ENCODE results near the gene PIGQ. TPM values are rescaled to one million over a fixed set of nuclear protein-coding genes. Genes with fewer than 3 reads are reported as not detected.
A peak's percentile ranks its signal among the peaks of the same experiment; 100 is the strongest.

Gene PIGQ
- total RNA-seq, 1 experiment from 2014 or later, result 45.6 TPM

- POLR2A ChIA-PET, result interaction anchor here (0.7 to 3.9 kb wide), 14 partner anchors 9 to 163 kb away, joined by 3 to 23 read pairs (median 6); partner anchors contain the start of genes JMJD8, MCRIP2, METTL26 and PIGQ
- Mint-ChIP-seq H3K4me3 (ENCODE audit: unreplicated experiment) (peak overlapping the region; percentile 91), H3K9me3 (ENCODE audit: unreplicated experiment) (no peaks in the 10 kb centered on the region), H3K27me3 (ENCODE audit: insufficient read depth, unreplicated experiment) (no peaks in the 10 kb centered on the region), H3K36me3 (ENCODE audit: insufficient read depth, unreplicated experiment) (peaks cover 46% of the 10 kb centered on the region), H3K27ac (ENCODE audit: low read depth, unreplicated experiment) (peak overlapping the region; percentile 96), H3K4me1 (ENCODE audit: insufficient read depth, unreplicated experiment) (peaks cover 13% of the 10 kb centered on the region)
- no peak for DNase-seq (ENCODE audit: unreplicated experiment)
- intact Hi-C loops (cut with micrococcal nuclease), result loop anchor here (5.0 kb wide), 1 partner anchor 195 kb away; no protein-coding TSS in a partner anchor
- CTCF ChIA-PET, result interaction anchor here (1.1 kb wide), 2 partner anchors 8 to 64 kb away, joined by 3 read pairs; no protein-coding TSS in a partner anchor
- no TSS peak for BruUV-seq (replicated peaks)
- TF ChIP-seq CTCF (IDR thresholded peaks at IDR 0.05; ENCODE audit: unreplicated experiment), result no peak
Measured at GRCh38 chr16:586645-587590, 17.1 kb downstream of the PIGQ start.

GRCh38 chr16:588639-588888 is 18.8 kb downstream of the PIGQ start:
- Mint-ChIP-seq H3K36me3 (ENCODE audit: insufficient read depth, unreplicated experiment) (peaks cover 49% of the 10 kb centered on the region), H3K27ac (ENCODE audit: low read depth, unreplicated experiment) (peak overlapping the region; percentile 96), H3K4me3 (ENCODE audit: unreplicated experiment) (peak overlapping the region; percentile 91), H3K4me1 (ENCODE audit: insufficient read depth, unreplicated experiment) (peaks cover 30% of the 10 kb centered on the region), H3K9me3 (ENCODE audit: unreplicated experiment) (no peaks in the 10 kb centered on the region), H3K27me3 (ENCODE audit: insufficient read depth, unreplicated experiment) (no peaks in the 10 kb centered on the region)
- intact Hi-C loops (cut with micrococcal nuclease), result loop anchor here (1.0 to 5.0 kb wide), 3 partner anchors 34 to 196 kb away; partner anchors contain the start of gene WDR90
- peak; percentile 44 for DNase-seq (ENCODE audit: unreplicated experiment)
- TF ChIP-seq CTCF (IDR thresholded peaks at IDR 0.05; ENCODE audit: unreplicated experiment), result no peak
- ChIA-PET POLR2A (interaction anchor here (0.8 to 3.9 kb wide), 16 partner anchors 11 to 165 kb away, joined by 3 to 23 read pairs (median 5); partner anchors contain the start of genes CAPN15, JMJD8, MCRIP2 and METTL26), CTCF (interaction anchor here (0.7 kb wide), 3 partner anchors 45 to 227 kb away, joined by 3 read pairs; no protein-coding TSS in a partner anchor)
- no TSS peak for BruUV-seq (replicated peaks)

- ChIA-PET POLR2A (interaction anchor here (0.8 to 3.9 kb wide), 13 partner anchors 9 to 165 kb away, joined by 3 to 23 read pairs (median 7); partner anchors contain the start of genes MCRIP2, METTL26, PIGQ and RHOT2), CTCF (interaction anchor here (0.7 kb wide), 2 partner anchors 45 to 164 kb away, joined by 3 read pairs; no protein-coding TSS in a partner anchor)
- Mint-ChIP-seq H3K36me3 (ENCODE audit: insufficient read depth, unreplicated experiment) (peaks cover 54% of the 10 kb centered on the region), H3K4me1 (ENCODE audit: insufficient read depth, unreplicated experiment) (peaks cover 35% of the 10 kb centered on the region), H3K27ac (ENCODE audit: low read depth, unreplicated experiment) (peak overlapping the region; percentile 96), H3K27me3 (ENCODE audit: insufficient read depth, unreplicated experiment) (no peaks in the 10 kb centered on the region), H3K9me3 (ENCODE audit: unreplicated experiment) (no peaks in the 10 kb centered on the region), H3K4me3 (ENCODE audit: unreplicated experiment) (peak overlapping the region; percentile 91)
- intact Hi-C loops (cut with micrococcal nuclease), result loop anchor here (1.0 to 5.0 kb wide), 3 partner anchors 33 to 197 kb away; partner anchors contain the start of gene WDR90
- peak; percentile 94 for DNase-seq (ENCODE audit: unreplicated experiment)
- no TSS peak for BruUV-seq (replicated peaks)
- no peak for TF ChIP-seq CTCF (IDR thresholded peaks at IDR 0.05; ENCODE audit: unreplicated experiment)
Measured at GRCh38 chr16:588889-589657, 19.3 kb downstream of the PIGQ start.
